Mesendoderm (in vitro differentiated cells): Measurements from ENCODE around the gene SMIM24. TPM values are rescaled to one million over a fixed set of nuclear protein-coding genes. Genes with fewer than 3 reads are reported as not detected.

Source experiments
- small RNA-seq: library from polyadenylated mRNA; stranded (forward); fragments of <200 nt; extraction: miRNeasy Mini kit (QIAGEN cat#:217004); gene quantifications from one replicate; pipeline ENCODE3, GENCODE V24; 2013; ENCODE audit not compliant: insufficient read depth

SMIM24 gene

Small RNA genes within 50 kb of the gene (small RNA-seq; reads per million reads assigned to genes)
- not detected for gene RF00212
